Activated CD4-positive, alpha-beta T cell treated with anti-CD3 and anti-CD28 coated beads, Interleukin-2, amount 50 U/mL, for 24 hours (primary cell): ENCODE measurements around the gene RAP1GDS1.
"Not testable (repeated sequence)": the region's sequence is repeated elsewhere in the genome, so short reads cannot be mapped to it uniquely, and the experiment has no call there.

ENCODE experiments used
- DNase-seq, 2 donors: peaks; one replicate each; pipeline ENCODE4 v3.0.0-alpha.2; 2020; ENCODE audit warnings: low read depth in 1 of 2, low spot score in 1 of 2

Gene RAP1GDS1

DNA sequence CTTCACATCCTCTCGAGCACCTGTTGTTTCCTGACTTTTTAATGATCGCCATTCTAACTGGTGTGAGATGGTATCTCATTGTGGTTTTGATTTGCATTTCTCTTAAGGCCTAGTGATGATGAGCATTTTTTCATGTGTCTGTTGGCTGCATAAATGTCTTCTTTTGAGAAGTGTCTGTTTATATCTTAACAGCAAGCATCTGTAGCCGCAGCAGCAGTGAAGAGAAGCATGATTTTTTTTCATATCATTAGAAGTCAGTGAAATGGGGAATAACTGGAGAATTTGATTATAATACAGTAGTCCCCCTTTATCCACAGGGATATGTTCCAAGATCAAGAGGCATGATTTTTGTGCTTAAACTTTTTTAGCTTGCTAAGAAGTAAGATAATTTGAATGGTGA, 27.5 kb downstream of the RAP1GDS1 start:
- DNase-seq: not testable (repeated sequence)

GRCh38 chr4:98289375-98289774, 28.2 kb downstream of the RAP1GDS1 start:
- DNase-seq: no peak

GRCh38 chr4:98290511-98290910, 29.3 kb downstream of the RAP1GDS1 start:
- DNase-seq: no peak

- no peak for DNase-seq
These were observed 32.1 kb downstream of the RAP1GDS1 start for GRCh38 chr4:98293104-98293887.

DNA sequence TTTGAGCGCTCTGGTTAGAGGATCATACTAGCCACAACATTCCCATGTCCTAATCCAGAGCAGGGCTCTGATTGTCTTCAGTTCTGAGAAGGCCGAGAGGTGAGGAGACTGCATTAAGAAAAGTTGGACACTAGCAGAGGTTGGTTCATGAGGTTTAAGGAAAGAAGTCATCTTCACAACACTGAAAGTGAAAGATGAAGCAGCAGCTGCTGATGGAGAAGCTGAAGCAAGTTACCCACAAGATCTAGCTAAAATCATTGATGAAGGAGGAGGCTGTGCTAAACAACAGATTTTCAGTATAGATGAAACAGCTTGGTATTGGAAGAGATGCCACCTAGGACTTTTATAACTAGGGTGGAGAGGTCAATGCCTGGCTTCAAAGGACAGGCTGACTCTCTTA, 36.8 kb downstream of the RAP1GDS1 start:
- no peak for DNase-seq

DNA sequence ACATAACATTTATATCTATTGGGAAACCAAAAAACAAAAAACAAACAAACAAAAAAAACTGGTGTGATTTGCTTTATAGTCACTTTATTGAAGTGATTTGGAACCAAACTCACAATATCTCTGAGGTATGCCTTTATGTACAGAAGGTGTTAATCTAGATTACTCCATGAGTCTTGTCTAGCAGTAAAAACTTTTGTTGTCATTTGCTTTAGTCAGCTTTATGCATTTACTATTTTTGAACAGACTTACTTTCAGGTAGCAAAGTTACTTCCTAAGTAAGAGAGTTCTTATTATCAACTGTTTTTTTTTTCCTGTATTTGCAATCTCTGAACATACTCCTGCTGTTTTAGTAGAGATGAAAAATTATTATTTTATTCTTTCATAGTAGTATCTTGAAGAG, 39.5 kb downstream of the RAP1GDS1 start:
- DNase-seq: no peak

GRCh38 chr4:98305576-98305975, 44.4 kb downstream of the RAP1GDS1 start:
- no peak for DNase-seq

DNA sequence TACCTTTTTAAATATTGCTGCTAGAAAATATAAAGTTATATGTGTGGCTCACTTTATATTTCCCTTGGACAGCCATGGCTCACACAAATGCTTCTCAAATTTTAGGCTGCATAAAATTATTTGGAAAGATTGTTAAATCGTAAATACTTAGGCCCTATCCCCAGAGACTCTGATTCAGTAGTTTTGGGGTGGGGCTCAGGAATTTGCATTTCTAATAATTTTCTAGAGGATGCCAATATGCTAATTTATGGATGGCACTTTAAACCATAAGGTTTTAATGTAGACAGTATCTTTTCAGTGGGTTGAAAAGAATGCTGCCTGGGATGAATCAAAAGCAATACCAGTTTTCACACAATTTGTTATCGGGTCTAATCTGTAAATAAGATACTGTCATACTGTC, 49.7 kb downstream of the RAP1GDS1 start:
- DNase-seq: no peak

DNA sequence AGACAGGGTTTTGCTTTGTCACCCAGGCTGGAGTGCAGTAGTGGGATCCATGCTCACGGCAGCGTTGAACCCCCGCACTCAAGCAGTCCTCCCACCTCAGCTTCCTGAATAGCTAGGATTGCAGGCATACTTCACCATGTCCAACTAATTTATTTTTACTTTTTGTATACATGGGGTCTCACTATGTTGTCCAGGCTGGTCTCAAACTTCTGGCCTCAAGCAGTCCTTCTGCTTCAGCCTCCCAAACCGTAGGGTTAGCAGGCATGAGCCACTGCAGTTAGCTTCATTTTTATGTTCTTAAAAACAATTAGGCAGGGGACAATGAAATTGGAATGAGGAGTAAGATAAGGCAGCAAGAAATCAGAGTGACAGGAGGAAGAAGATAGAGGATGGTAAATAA, 50.5 kb downstream of the RAP1GDS1 start:
- no peak for DNase-seq

DNA sequence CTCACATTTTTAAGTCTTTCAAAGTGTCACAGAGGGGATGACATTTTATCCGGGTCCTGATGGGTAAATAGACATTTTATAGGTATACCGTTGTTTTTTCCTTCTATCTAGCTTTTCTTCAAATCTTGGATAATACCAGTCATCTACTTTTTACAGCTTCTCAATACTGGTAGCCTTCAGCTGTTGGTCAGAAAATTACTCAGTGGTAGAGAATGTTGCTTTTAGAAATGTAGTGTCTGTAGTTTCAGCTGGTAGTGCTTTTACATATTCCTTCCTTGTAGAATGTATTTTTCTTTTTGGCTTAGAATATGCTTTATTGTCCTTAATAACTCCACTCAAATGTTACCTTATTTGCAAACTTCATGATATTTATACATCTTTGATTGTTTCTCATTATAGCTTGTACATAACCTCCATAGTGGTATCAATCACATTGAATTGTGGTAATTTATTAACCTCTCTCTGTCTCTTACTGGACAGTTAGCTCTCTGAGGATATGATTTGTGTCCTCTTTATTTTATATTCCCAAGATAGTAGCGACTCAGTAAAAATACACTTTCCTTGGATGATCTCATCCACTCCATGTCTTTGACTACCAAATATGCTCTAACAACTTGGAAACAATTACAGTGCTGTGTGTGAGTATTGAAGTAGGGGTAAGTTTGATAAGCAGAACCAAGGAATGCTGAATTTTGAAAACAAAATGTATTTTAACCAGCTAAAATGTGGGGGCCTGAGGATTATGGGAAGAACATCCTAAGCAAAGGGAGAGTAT, 53.8 kb downstream of the RAP1GDS1 start:
- no peak for DNase-seq

DNA sequence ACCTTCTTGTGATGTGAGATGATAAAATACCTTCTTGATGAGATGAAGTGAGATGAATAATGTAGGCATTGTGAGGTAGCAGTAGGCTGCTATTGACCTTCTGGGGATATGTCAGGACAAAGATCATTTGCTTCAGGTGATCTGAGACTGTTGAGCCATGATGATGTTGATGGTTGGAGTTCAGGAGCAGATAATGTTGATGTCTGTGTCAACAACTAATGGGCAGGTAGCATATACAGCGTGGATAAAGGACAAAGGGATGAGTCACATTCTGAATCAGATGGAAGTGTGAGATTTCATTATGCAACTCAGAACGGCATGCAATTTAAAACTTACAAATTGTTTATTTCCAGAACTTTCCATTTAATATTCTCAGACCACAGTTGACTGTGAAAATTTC, 57.3 kb downstream of the RAP1GDS1 start:
- DNase-seq: no peak

DNA sequence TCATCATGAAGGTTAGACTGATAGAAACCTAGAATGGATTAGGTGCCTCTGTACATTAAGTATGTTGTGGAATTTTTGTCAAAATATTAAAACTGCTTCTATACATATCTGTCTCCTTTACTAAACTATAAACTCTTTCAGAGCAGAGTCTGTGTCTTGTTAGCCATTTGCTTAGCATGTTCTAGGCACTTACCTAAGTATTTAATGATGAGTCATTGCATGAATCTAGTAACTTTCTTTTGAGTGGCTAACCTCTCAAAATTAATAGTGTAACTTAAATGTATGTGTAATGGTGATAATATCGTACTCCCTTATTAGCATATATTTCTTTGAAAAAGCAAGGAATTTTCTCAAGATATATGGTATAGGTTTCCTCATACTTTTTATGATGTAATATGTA, 57.8 kb downstream of the RAP1GDS1 start:
- no peak for DNase-seq

- no peak for DNase-seq
These were observed 65.0 kb downstream of the RAP1GDS1 start for GRCh38 chr4:98326168-98326567.

DNA sequence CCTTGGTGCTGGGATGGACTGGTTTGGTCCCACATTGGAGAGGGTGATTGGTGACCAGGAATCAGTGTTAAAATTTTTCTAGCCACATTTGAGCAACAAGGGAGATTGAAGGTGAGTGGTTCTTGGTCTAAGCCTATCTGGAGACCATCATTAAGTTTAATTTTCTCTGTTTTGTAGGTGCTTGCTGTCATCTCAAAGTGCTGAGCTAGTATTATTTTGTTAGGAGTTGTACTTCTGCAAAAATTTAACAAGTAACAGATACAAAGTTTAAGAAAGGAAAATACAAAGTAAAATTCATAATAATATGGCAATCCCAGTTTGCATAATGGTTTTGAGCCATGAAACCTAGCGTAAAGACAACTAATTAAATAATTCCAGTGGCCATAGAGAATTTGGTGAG, 66.5 kb downstream of the RAP1GDS1 start:
- DNase-seq: no peak

DNA sequence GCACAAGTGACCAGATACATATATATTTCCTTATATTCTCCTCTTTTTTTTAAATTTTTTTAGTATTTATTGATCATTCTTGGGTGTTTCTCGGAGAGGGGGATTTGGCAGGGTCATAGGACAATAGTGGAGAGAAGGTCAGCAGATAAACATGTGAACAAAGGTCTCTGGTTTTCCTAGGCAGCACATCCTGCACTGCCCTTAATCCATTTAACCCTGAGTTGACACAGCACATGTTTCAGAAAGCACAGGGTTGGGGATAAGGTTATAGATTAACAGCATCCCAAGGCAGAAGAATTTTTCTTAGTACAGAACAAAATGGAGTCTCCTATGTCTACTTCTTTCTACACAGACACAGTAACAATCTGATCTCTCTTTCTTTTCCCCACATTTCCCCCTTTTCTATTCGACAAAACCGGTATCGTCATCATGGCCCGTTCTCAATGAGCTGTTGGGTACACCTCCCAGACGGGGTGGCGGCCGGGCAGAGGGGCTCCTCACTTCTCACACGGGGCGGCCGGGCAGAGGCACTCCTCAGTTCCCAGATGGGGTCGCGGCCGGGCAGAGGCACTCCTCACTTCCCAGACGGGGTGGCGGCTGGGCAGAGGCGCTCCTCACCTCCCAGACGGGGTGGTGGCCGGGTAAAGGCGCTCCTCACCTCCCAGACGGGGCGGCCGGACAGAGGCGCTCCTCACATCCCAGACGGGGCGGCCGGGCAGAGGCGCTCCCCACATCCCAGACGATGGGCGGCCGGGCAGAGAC, 68.9 kb downstream of the RAP1GDS1 start:
- DNase-seq: not testable (repeated sequence)

GRCh38 chr4:98332017-98332416, 70.8 kb downstream of the RAP1GDS1 start:
- DNase-seq: no peak

DNA sequence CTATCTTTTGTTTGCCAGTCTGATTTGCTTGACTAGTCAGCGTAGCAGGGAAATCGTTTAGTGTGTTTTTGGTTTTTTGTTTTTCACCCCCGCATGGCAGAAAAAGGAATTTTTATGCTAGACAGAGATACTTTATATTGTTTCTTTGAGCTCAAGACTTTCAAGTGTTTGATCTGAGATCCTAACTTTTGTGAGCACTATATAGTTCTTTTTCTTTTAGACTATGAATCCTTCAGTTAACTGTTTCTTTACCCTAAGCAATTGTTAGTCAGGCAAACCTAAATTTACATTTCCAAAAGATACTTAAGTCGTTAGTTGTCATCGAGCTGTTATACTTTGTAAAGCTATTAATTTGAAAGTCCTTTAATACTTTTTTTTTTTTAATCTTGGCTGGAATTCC, 73.3 kb downstream of the RAP1GDS1 start:
- no peak for DNase-seq

DNA sequence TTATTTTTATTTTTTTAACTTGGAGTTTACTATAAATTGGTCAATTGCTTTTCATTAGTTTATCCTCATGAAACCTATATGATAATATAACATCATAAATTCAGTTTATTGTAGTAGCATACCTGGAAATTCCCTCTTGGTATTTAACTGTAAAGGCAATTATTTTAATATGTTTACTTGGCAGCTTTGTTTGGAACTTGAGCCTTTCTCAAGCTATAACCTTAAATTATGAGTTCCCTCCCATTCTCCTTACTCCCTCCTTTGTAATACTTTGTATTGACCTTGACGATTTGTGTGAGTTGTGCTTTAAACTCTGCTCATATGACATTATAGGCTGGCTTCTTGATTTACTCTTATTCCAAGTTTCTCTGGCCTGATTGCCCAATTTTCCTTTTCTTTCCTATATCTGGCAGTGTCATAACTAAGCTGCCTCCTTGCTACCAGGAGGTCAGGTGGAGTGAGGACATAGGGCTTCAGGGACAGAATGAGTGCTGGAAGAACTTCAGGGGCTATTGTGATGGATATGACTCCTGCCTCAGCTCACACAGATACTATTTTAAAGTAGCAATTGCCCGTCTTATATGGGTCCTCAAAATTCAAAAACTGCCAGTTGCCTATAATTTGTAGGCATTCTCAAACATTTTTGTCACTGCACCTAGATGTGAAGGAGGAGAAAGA, 77.7 kb downstream of the RAP1GDS1 start:
- no peak for DNase-seq

- no peak for DNase-seq
These were observed 80.1 kb downstream of the RAP1GDS1 start for GRCh38 chr4:98341309-98341708.

DNA sequence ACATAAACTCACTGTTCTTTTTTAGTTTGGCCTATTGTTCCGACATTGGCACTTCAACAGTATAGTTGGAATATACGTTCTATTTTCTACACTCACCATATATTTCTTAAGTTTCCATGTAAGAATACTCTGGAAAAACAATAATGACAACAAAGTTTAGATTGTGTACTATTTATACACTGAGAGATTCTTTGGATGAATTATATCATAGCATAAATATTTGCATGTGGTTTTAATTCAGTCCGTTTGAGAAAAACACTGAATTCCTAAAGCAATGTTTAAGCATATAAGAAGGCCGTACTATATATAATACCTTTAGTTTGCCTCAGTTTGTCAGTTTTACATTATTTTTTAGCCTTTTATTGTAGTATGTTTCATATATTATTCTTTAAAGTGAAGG, 82.4 kb downstream of the RAP1GDS1 start:
- DNase-seq: no peak

DNA sequence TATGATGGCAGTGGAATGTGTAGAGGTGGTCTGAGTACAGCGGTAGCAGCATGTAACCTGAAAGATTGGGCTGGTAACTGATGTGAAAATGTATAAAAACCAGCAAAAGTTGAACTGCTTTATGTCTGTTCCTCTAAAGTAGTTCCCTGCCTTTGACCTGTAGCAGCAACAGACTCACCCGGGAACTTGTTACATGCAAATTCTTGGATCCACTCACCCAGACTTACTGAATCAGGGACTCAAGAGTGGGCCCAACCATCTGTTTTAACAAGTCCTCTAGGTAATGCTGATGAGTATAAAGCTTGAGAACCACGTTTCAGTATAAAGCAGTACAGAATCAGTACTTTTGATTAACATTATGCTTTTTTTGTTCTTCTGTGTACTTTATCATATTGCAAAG, 84.7 kb downstream of the RAP1GDS1 start:
- no peak for DNase-seq
